GM12874 (cell line): ENCODE data around the gene CHMP6.

ENCODE experiments used
- TF ChIP-seq, protein P1 (sequence below): IDR thresholded peaks from 2 replicates; pipeline ENCODE4 v1.5.1; 2011; ENCODE audit warnings: low read depth, mild to moderate bottlenecking, control low read depth, low read length, moderate library complexity; ENCODE audit not compliant: insufficient read depth

CHMP6 gene

DNA sequence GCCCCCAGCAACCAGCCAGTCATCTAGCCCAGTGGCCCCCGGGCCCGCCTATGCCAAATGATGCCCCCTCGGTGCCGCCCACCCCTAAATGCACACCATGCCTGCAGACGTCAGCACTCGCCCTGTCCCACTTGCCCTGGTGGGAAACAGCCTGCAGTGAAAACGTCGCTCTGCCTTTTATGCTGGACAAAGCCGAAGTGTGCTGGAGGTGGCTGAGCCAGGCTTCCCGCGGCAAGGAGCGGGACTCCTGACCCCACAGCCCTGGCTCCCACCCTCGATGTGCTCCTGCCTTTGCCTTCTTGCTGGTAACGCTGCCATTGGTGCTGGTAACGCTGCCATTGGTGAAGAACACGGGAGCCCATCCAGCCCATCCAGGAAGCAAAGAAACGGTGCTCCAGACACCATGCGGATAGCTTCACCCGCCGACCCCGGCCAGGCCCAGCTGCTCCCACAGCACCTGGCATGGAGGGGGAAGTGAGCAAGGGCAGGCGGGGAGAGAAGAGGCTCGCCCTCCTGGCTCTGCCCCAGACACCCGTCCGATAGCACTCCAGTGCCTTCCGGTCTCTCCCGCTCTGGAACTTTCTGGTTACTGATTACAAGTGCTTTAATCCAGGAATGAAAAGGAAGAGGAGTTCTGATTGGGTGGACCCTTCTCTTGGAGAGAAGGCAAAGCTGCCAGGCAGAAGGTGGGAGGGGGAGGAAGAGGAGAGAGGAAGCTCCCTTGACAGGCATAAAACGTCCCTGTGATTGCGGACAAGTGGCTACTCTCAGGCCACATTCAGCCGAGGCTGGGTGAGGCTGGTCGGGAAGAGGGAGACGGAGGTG lies 39.3 kb downstream of the CHMP6 start:
- TF ChIP-seq, protein P1, sequence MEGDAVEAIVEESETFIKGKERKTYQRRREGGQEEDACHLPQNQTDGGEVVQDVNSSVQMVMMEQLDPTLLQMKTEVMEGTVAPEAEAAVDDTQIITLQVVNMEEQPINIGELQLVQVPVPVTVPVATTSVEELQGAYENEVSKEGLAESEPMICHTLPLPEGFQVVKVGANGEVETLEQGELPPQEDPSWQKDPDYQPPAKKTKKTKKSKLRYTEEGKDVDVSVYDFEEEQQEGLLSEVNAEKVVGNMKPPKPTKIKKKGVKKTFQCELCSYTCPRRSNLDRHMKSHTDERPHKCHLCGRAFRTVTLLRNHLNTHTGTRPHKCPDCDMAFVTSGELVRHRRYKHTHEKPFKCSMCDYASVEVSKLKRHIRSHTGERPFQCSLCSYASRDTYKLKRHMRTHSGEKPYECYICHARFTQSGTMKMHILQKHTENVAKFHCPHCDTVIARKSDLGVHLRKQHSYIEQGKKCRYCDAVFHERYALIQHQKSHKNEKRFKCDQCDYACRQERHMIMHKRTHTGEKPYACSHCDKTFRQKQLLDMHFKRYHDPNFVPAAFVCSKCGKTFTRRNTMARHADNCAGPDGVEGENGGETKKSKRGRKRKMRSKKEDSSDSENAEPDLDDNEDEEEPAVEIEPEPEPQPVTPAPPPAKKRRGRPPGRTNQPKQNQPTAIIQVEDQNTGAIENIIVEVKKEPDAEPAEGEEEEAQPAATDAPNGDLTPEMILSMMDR: no peak

DNA sequence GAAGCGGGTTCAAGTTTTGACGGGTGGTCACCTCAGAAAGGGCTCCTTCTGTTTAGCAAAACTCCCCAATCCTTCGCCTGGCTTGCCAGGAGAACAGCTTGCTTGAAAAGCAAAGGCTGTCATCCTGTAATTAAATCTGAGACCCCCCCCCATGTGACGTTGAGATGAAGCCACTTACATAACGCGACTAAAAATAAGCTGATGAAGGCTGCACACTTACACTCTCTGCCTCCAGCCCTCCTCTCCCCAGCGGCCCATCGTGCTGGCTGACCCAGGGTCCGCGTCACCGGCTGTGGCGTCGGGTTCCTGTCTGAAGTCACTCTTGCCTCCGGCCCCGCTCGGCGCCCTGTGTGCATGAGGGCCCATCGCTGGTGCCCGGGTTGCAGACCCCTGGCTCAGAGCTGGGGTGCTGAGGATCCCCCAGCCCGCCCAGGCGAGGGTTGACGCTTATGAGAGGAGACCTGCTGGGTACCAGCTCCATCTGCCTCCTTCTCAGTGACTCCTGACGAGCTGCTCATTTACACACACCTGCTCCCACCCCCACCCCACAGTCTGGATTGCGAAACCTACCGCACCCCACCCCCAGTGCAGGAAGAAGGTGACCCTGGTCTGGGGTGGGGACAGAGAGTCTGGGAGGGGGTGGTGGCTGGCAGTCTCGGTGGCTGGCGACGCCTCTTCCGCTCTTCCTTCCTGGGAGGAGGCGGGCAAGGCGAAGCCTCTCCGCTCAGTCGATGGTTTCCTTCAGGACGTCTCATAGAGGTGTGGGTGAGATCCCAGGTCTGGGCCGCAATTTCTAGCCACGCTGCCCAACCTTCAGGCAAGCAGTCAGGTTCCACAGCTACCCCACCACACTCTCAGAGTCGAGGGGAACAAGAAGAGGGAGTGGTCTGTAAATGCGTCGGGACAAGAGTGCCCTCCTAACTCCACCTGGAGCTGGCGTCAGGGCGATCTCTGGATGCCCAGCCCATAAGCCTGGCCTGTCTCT lies 40.2 kb downstream of the CHMP6 start:
- TF ChIP-seq, protein P1: no peak

DNA sequence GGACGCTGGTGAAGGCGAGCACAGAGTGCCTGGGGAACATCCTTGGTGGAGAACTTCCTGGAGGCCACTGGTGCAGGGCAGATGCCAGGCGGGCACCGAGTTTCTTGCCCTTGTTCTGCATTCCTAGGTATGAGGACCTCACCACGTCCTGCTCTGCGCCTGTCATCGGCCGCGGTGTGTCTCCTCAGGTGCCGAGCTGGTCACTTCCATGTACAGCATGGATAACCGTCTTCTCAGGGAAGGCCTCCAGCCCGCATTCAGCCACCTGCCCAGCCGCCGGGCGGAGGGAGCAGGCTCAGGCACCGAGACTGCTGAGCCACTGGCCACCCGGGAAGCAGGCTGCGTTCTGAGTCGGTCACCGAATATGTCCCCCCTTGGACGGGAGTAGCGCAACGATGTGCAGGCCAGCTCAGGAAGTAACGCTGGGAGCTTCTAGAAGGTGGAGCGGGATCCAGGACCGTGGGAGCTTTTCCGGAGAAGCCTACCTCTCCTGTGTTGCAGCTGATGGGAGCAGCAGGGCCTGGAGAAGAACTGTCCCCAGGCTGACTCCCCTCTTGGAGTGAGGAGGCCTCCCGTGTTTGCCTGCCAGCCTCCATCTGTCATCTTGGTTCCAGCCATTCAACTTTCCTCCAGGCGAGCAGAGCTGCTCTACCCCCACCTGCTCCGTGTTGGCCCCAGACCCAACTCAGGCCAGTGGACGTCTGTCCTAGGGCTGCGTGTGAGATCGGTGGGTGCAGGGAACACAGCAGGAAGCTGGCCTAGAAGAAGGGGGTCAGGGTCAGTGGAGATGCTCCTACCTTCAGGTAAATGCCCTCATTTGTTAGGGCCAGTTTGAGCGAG lies 41.2 kb downstream of the CHMP6 start:
- TF ChIP-seq, protein P1: no peak

DNA sequence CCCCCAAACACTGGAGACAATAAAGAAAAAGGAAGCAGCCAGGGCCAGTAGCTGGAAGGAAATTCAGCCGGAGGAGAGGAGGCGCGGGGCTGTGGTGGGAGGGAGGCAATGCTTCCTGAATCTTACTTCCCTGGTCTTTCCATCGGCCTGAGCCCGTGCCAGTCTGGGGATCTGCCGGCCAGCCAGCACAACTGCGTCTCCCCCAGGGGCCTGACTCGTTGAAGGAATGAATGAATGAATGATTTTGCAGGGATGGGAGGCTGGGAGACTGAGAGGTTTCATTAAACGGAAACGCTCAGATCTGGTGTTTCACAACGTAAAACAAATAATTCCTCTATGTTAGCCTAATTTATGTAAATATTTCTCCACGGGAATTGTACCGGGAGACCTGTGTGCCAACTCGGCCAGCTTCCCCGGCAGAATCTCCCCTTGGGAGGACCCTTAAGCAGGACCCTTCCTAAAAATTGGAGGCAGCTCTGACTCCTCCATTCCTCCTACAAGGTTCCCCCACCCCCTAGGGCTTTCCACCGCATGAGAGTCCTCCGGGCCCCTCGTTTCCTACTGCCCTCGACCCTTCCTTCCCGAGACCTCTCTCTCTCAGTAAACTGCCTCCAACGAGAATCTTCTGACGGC lies 42.0 kb downstream of the CHMP6 start:
- TF ChIP-seq, protein P1: no peak

DNA sequence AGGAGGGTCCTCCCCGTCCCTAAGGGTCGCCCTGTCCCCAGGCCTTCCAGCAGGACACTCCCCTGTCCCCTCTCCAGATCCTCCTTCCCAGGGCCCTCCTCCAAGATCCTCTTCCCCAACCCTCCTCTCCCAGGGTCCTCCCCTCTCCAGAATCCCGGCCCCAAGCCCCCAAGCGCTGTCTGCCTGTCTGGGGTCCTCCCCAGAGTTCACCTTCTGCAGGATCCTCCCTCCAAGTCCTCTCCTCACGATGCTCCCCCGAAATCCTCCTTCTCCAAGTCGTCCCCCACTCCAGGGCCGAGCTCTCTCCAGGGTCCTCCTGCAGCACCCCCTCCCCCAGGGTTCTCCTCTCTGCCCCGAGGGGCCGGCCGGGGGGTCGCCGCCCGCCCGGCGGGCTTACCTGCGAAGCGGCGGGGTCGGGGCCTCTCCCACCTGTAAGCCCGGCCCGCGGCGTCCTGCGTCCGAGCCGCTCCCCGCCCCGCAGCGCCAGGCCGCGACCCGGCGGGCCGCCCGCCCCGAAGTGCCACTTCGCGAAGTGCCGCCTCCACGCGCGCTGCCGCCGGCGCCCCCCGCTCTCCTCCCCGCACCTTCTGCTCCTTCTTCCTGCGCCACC lies 42.6 kb downstream of the CHMP6 start:
- TF ChIP-seq, protein P1: no peak

DNA sequence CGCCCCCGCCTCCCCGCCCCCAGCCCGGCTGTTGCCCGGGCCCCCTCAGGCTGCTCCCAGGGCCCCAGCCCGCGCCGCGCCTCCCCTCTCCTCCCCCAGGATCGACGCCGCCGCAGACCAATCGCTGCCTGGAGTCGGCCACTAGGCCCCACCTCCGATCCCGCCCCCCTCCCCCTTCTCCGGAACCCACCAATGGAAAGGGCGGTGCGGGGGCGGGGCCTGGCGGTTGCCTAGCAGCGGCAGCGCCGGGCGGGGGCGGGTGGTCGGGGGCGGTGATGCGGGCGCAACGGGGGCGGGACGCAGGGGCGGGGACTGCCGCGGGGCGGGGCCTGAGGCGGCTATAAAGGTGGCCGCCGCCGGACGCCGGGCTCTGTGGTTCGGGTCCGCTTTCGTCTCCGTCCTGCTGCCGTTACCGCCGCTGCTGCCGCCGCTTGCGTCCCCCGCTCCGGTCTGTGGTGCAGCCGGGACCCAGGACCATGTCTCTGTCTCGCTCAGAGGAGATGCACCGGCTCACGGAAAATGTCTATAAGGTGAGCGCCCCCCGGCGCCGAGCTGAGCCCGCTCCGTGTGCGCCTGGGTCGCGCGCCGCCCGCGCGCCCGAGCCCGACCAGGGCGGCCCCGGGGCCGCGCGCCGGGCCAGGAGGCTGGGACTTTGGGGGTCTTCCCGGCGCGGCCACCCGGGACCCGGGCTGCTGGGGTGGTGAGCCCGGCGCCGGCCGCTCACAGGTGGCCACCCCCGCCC lies 43.3 kb downstream of the CHMP6 start, which contains the start of gene BAIAP2:
BAIAP2 (plus strand) TSS at position 373 of the 742 bp plus-strand sequence; CDS start at position 477, 104 bp downstream.
- TF ChIP-seq, protein P1: no peak
